CD1c-positive myeloid dendritic cell (primary cell): ENCODE data around the gene SYT17.

Experiments used
- DNase-seq: peaks from one replicate; pipeline ENCODE4 v3.0.0-alpha.2; 2016; ENCODE audit errors: extremely low spot score

The SYT17 gene, protein sequence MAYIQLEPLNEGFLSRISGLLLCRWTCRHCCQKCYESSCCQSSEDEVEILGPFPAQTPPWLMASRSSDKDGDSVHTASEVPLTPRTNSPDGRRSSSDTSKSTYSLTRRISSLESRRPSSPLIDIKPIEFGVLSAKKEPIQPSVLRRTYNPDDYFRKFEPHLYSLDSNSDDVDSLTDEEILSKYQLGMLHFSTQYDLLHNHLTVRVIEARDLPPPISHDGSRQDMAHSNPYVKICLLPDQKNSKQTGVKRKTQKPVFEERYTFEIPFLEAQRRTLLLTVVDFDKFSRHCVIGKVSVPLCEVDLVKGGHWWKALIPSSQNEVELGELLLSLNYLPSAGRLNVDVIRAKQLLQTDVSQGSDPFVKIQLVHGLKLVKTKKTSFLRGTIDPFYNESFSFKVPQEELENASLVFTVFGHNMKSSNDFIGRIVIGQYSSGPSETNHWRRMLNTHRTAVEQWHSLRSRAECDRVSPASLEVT

DNA sequence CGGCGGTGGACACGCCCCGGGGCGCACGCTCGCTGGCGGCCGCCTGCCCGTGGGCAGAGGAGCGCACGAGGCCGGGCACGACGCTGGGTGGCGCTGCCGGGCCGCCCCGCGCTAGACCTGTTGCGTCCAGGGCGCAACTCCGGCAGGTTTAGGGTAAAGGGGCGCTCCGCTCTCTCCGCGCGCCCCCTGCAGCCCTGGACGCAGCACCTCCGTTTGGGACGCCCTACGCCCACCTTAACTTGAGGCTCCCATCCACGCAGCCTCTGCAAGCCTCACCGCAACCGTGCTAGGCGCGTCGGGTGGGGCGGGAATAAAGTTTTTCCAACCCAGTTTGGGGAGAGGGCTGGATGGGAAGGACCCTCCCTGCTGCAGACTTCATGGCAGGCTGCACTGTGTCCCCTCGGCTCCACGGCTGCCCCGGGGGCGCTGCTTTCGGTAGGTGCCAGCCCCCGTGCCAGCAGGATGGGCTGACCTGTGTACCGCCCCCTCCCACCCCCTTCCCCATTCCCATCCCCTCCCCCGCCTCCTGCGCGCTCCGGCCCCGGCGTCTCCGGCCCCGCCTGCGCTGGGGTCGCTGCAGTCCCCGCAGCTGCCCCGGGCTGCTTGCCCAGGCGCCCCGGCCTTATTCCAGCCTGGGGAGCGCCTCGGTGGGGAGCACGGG lies at the start of gene SYT17:
SYT17 (plus strand) TSS at position 531 of the 661 bp plus-strand sequence. CDS start 407 bp downstream, outside the sequence.
- peak; percentile 92 for DNase-seq

DNA sequence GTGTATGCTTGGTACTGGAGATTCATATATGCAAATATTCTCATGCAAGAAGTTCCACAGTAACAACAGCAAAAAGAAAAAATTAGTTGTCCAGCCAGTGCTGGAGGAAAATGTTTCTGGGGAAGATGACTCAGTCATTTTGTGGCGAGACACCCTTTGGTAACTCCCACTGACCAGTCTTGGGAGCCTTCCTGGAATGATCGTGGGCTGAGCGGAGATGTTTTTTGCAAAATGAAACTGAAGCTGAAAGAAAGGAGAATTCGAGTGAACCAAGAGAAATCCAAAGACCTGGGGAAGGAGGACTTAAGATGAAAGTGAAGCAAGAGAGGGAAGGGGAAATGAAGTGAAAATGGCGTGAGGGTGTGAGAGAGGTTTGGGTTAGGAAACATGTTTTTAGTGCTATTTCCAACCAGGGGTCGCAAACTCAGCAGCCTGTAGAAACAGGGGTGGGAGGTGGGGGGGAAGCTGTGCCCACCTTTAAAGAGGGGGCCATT lies 49.1 kb upstream of the SYT17 start:
- DNase-seq, result peak; percentile 94

DNA sequence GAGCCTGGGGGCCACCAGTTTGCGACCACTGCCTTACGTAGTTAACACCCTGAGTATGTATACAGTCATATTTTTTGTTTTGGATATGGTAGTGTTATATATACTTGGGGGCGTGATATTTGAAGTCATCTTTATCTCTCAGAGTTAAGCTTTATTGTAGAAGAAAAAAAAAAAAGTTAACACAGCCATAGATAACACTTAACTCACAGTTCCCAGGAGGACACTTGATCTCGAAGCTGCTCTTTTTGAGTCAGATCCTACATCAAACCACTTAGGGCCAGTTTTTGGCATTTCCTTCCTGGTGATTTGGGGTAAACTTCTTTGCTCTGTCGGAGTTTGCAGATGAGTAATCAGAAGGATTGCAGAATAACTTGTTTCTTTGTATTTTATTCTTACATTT lies 48.5 kb upstream of the SYT17 start:
- peak; percentile 43 for DNase-seq

DNA sequence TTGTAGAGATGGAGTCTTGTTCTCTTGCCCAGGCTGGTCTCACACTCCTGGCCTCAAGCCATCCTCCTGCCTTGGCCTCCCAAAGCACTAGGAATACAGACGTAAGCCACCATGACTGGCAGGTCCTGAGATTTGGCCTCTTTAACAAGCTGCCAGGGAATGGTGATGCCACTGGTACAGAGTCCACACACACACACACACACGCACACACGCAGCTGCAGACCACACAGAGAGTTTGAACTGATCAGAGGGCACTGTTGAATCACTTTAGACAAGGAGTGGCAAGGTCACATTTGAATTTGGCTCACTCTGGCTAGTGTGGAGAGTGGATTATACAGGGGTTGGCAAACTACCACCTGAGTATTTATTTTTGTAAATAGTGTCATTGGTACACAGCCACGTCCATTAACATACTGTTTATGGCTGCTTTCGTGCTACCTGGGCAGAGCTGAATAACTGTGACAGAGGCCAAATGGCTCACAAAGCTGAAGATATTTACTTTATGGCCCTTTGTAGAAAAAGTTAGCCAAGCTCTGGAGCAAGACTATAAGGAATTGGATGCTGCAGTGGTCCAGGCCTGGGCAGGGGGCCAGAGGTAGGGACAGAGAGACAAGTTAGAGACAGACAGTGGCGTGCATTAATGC lies 44.4 kb upstream of the SYT17 start:
- no peak for DNase-seq

DNA sequence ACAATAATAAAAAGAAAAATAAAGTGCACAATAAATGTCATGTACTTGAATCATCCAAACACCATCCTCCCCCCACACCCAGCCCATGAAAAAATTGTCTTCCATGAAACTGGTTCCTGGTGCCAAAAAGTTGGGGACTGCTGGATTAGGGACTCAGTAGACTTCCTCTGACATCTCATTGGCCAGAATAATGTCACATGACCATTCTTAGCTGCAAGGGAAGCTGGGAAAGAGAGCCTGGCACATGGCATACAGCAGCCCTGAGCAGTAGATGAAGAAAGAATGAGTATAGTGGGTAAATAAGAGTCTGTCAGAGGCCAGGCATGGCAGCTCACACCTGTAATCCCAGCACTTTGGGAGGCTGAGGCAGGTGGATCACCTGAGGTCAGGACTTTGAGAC lies 41.7 kb upstream of the SYT17 start:
- no peak for DNase-seq

DNA sequence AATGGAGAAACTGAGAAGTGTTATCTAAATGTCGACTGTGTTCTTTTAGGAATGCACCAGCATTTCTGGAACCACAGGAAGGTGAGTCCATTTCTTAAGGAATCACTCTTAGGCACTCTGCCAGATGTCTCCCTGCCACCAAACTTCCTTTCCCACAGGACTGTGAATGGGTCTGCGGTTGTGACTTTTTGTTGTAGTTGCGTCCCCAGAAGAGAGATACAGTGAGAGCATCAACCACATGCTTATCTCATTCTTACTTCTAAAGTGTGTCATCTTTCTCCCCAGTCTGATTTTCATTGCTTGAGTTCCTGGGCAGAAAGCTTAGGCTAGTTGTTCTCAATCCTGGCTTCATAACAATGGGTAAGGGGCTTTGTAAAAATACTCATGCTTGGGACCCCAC lies 40.8 kb upstream of the SYT17 start:
- no peak for DNase-seq

DNA sequence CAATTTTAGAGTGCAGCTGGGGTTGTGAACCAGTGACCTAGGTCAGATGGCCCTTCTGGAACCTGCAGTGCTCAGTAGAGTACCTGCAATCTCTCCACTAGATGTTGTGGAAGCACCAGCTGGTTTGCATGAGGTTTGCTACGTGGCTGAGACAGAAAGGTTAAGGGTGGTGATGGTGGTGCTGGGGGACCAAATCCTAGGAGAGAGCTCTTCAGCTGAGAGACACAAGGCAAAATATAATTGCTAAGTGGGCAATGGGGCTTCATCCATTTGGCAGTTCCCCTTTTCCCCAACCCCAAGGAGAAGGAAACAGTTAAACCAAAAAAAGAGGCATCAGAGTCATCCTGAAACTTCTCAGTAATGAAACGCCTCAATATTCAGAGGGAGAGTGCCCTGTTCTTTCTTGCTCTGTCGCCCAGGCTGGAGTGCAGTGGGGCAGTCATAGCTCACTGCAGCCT lies 40.3 kb upstream of the SYT17 start:
- peak; percentile 66 for DNase-seq

DNA sequence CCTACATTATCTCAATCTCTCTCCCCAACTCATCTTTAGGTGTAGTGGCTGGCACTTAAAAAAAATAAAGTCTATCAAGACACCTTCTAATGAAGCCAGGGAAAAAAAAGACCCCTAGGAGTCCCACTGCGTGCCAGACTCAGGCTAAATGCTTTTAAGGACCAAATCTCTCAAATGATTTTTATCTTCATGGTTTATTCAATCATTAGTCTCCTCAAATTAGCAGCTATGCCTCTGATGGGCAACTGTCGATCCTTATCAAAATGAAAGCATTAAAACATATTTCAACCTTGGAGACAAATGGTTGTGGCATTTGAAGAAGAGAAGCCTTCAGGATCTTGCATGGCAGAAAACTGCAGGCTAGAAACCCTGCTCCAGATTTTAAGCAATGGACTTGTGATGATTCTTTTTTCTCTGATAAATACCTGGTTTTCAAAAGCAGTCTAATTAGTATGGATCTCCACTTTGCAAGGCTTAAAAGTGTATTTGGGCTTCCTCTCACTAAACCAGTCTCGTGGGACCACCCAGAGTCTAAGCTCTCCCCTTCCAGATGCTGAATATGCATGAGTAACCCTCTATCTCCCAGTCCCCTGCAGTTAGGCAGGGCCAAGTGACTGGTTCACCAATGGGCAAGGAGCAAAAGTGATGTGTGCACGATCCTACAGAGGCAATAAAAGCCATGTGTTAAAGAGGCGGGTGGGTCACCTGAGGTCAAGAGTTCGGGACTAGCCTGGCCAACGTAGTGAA lies 39.4 kb upstream of the SYT17 start:
- DNase-seq, result no peak

DNA sequence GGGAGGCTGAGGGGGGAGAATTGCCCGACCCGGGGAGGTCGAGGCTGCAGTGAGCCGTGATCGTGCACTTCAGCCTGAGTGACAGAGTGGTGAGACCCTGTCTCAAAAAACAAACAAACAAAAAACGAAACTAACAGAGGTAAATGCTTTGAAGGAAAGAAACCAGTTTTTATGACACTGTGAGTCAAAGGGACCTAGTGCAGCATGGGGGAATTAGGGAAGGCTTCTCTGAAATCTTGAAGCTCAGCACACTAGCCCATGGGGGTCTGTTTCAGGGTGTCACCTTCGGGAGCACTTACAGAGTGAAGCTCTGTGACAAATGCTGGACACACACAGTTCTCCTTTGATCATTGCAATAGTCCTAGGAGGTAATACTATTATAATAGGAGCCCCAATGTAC lies 37.7 kb upstream of the SYT17 start:
- no peak for DNase-seq

DNA sequence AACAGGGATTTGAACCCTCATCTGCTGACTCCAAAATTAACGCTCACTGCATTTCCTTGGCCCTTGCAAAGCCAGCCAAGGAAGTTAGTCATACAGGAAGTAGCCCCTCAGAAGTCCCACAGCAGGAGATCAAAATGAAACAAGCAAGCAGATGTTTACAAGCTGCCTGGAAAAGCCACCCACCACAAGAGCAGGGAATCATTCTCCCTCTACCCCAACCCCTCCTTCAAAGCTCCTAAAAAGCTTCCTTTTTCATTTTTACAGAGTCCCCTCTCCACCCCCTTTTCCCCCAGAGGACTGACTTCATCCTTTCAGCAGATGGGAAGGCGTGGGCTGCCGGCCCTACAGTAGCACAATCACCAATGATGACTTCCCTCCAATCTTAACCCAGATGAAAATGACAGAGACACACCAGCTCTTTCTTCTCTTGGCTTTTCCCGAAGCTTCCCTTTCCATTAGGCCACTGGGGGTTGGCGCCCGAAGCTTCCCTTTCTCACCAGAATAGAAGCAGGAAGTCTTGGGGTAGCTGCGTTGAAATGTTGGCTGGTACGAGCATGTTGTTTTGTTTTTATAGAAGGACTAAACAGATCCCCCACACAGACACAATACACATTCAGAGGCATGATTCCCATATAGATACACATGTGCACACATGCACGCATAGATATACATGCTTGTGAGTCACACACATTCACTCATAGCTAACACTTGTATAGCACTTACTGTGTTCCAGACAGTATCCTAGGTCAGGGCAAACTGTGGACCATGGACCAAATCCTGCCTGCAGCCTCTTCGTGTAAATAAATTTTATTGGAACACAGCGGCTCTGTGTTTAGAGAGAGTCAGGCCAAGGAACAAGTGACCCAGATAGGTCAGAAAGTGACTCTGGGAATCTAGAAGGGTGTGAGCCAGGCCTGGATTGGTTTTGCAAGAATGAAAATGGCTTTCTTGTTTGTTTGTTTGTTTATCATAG lies 36.9 kb upstream of the SYT17 start:
- peak; percentile 91 for DNase-seq

DNA sequence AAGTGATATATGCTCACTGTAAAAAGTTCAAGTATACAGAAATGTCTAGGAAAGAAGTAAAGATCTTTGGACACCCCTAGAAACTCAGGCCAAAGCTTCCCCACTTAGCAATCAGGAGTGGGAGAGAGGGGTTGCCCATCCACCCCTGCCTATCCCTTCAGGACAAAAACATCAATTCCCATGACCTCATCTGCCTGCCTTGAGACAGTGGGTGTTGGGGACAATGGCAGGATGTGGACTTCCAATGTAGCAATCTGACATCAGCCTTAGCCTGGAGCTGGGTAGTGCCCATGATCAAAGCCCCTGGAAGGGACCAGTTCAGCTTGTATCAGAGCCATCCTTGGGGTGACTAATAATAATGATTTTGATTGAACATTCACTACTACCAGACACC lies 36.2 kb upstream of the SYT17 start:
- DNase-seq, result peak; percentile 29

DNA sequence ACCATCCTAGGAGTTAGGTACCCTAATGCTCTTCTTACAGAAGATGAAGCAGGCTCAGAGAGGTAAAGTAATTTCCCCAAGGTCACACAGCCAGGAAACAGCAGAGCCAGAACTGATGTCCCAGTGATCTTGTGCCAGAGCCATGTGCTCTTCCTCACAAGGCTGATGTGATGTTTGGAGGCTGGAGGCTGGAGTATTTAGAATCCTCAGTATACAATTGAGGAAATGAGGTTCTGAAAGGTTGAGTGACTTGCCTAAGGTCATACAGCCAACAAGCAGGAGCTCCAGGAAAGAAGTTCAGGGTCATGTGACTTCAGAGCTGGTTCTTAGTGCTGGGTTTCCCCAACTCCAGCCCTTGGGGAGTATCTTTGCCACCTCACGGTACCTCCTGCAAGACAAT lies 35.8 kb upstream of the SYT17 start:
- peak; percentile 43 for DNase-seq

DNA sequence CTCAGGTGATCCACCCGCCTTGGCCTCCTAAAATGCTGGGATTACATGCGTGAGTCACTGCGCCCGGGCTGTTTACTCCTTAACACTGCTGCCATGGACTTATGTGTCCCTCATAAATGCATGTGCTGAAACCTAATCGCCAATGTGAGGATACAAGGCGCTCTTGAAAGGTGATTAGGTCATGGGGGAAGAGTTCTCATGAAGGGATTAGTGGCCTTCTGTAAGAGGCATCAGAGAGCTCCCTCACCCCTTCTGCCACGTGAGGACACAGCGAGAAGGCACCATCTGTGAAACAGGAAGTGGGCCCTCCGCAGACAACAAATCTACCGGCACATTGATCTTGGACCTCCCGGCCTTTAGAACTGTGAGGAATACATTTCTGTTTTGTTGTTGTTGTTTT lies 35.1 kb upstream of the SYT17 start:
- DNase-seq, result peak; percentile 51

DNA sequence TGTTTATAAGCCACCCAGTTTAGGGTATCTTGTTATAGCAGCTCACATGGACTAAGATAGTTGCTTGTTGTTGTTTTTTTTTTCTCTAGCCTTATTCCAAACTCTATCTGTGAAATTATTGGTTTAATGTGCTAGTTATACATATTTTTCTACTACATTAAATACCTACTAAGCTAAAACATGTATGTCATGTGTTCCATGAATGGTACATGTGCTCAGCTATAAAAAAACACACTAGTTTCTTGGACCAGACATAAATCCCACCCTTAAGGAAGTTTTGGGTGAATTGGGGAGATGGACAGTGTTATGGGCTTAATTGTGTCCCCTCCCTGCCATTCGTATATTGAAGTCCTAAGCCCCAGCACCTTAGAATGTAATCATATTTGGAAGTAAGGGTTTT lies 34.4 kb upstream of the SYT17 start:
- no peak for DNase-seq

DNA sequence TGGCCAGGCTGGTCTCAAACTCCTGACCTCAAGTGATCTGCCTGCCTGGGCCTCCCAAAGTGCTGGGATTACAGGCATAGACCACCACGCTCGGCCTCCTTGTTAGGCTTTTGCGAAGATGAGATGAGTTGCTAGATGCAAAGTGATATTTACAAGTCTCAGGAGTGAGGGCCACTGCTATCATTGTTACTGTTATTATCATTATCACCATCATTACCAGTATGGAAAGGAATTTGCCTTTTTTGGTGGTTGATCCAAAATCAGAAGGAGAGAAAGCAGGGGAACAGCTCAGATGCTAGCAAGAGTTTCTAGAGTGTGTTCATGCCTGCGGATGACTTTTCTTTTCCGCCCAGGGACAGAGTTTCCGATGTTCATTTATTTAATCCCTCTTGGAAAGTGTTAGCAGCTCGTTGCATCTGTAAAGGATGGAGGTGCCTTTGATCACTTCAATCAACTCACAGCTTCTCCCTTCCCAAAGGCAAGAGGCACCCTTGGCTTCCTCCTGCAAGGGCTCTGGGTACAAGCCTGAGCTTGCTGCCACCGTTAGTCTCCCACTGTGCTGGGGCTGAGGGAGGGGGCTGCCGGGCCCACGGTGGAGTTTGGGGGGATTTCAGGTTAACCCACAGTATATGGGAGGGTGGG lies 32.7 kb upstream of the SYT17 start:
- DNase-seq, result no peak

DNA sequence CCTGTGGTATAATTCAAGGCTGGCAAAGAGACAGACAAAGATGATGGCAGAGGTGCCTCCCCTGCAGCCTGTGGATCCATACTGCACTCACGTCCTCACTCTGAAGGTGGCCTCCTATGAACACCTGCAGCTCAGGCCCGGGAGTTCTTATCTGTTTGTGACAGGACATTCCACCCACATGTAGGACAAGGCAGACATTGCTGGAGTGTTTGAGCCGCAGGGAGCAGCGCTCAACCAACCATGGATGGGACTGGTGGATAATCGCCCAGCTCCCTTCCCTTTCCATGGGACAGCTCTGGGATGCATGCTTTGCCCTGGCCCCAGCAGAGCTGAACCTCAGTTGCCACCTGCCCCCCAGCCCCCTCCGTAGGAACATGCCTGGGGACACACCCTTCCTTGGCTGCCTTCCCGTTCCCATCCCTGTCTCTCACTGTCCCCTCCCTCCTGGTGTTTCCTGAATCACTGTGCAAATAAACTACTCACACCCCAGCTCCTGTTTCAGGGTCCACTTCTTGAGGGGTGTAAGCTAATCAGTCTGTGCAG lies 32.1 kb upstream of the SYT17 start:
- no peak for DNase-seq

DNA sequence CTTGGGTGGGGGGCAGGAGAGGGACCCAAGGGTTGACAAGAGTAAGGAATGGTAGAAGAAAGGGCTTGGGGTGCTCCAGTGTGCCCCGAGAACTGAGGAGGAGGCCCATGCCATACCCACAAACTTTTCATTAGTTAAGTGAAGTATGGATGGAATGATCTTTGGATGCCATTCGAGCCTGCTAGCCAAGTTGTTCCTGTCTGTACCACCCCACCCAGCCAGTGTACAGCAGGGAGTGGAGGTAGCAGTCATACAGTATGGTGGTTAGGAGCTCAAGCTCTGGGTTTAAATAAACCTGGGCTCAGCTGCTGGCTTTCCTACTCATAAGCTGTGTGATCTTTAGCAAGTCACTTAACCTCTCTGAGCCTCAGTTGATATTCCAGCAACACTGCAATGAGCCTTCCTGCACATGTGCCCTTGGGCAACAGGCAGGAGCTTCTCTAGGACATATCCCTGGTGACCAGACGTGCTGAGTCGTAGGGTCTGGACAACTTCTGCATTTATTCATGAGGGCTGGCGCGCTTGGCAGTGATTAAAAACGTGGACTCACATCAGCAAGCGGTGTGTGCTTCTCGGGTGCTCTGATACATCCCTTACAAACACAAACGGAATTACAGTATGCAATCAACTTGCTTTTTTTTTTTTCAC lies 31.4 kb upstream of the SYT17 start:
- DNase-seq, result peak; percentile 72

DNA sequence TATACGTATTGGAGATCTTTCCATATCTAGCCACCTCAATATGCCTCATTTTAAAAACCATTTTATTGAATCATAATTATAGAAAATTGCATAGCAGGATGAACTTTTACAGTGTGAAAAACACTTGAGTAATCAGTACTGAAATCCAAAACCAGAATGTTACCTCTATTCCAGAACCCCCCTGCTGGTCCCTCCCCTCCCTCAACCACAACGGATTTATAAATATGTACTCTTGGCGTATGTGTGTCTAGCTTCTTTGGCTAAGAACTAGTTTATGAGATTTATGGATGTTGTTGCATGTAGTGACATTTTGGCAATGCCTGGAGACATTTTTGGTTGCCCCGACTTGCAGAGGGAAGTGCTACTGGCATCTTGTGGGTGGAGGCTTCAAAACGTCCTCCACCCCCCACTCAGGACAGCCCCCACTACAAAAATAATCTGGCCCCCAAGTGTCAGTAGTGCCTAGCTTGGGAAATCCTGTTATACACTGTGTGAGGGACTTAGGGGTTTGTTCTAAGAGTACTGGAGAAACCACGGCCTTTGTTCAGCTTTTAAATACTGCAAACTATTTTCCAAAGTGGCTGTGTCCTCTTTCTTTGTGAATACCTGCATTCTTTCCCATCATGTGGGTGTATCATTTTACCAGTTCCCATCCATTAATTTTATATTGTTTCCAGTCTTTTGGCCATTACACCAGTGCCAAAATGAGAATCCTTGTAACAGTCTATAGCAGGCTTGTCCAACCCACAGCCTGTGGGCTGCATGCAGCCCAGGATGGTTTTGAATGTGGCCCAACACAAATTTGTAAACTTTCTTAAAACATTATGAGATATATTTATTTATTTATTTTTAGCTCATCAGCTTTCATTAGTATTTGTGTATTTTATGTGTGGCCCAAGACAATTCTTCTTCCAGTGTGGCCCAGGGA lies 30.6 kb upstream of the SYT17 start:
- DNase-seq, result peak; percentile 24
